Ovary (tissue), 9 donors: ENCODE results near the gene RBM6. TPM values are rescaled to one million over a fixed set of nuclear protein-coding genes. Genes with fewer than 3 reads are reported as not detected.

Experiments
- DNase-seq, 5 donors: peaks; one replicate each; pipeline ENCODE4 v3.0.0-alpha.2; 2019 to 2020
- H3K27ac ChIP-seq, 2 donors: fragments of 200-600 bp; one replicate each; pipeline versions ENCODE4 v1.5.1 to v1.8.0; 2019 to 2022
- H3K27me3 ChIP-seq: fragments of 200-600 bp; one replicate; pipeline ENCODE4 v1.8.0; 2022
- H3K36me3 ChIP-seq: fragments of 200-600 bp; sonication (generic); one replicate; pipeline ENCODE4 v1.5.1; 2019
- H3K4me1 ChIP-seq: one replicate; pipeline ENCODE4 v1.8.1; 2013; ENCODE audit warnings: mild to moderate bottlenecking, moderate library complexity; ENCODE audit not compliant: insufficient read depth
- H3K4me3 ChIP-seq: fragments of 200-600 bp; sonication (generic); one replicate; pipeline ENCODE4 v1.5.1; 2017
- H3K9me3 ChIP-seq, 2 donors: fragments of 200-600 bp in 1 of 2; sonication (generic) in 1 of 2; one replicate each; pipeline versions ENCODE4 v1.5.1 to v1.8.1; 2013 to 2019; ENCODE audit warnings: mild to moderate bottlenecking in 1 of 2, moderate library complexity in 1 of 2
- CTCF ChIP-seq, 3 donors: fragments of 450-650 bp in 2 of 3; fragments of 200-600 bp in 1 of 3; IDR thresholded peaks; one replicate each; pipeline versions ENCODE4 v1.5.1 to v1.8.0; 2016 to 2022; ENCODE audit warnings: antibody characterized with exemption in 3 of 3, mild to moderate bottlenecking in 1 of 3
- EP300 ChIP-seq: sonication (generic); formaldehyde crosslinking; IDR thresholded peaks from one replicate; pipeline ENCODE4 v1.6.1; 2017; ENCODE audit warnings: antibody characterized with exemption
- POLR2A ChIP-seq: fragments of 450-650 bp; IDR thresholded peaks from one replicate; pipeline ENCODE4 v1.6.1; 2017; ENCODE audit warnings: antibody characterized with exemption, mild to moderate bottlenecking, moderate library complexity
- WGBS, 3 donors: extraction: QIAGEN DNeasy Blood & Tissue Kit in 1 of 3; methylation state at CpG; one replicate each; pipeline versions ENCODE4 v1.1.5 to v1.1.7; 2013 to 2017; 5-methylcytosine and 5-hydroxymethylcytosine counted together
- intact Hi-C, 4 donors: fragments of 100-400 bp; cut with DNase I; formaldehyde crosslinking; loops; one replicate each; pipeline versions ENCODE4 v1.11.0 to v1.15.1; 2022 to 2023
- polyA plus RNA-seq, 2 donors: library from polyadenylated mRNA; stranded (reverse); fragments of 200-250 nt in 1 of 2; fragments of 350-450 nt in 1 of 2; fragmentation: Illumina TruSeq in 1 of 2; extraction: RNeasy Lipid Tissue Mini Kit (QIAGEN cat#74804) in 1 of 2; gene quantifications; one replicate each; pipeline ENCODE4 v1.2.3, GENCODE V29; 2013 to 2014
- total RNA-seq, 7 donors: library from RNA; depleted of rRNA in 2 of 7; stranded (reverse); fragments of >200 nt in 2 of 7; fragmentation: NEBNext Ultra II Directional in 3 of 7; extraction: Animal tissue kit (Norgen Biotek cat#: 25700) in 3 of 7; gene quantifications; one replicate each; pipeline versions ENCODE4 v1.1.0 to v1.2.4, GENCODE V29; 2016 to 2023
- donor health status: DM: no; HTN: no; CAD: no; lungs with moderate emphysema.
- donor health status: DM: no; HTN: no; CAD: no.
- donor health status: Bipolar disorder and iron deficiency.
- donor health status: DM: yes; HTN: yes; CAD: no.
- donor health status: DM: no; HTN: no; CAD: no.
- donor health status: DM: yes; HTN: yes; CAD: no.

The RBM6 gene
- total and polyA plus RNA-seq, 9 donors = 70.1 to 108 (median 88.0) TPM

- Histone ChIP-seq H3K9me3 (no peaks in the 10 kb centered on the region), H3K4me1 (peaks cover 26% of the 10 kb centered on the region), H3K36me3 (no peaks in the 10 kb centered on the region), H3K27me3 (no peaks in the 10 kb centered on the region), H3K27ac (no peak overlapping the region), H3K4me3 (no peak overlapping the region)
- intact Hi-C loops = no loop called here
- WGBS, 3 donors = 86 to 95% (median 94%) methylated on average over 1 of the region's 1 CpG
- TF ChIP-seq EP300 (no peak), CTCF (IDR thresholded peaks at IDR 0.05) (no peak), POLR2A (no peak)
- DNase-seq = no peak
Observed at GRCh38 chr3:49966233-49966942, 26.4 kb downstream of the RBM6 start.

GRCh38 chr3:49967291-49967690, 27.3 kb downstream of the RBM6 start:
- Histone ChIP-seq H3K4me3 (no peak overlapping the region), H3K27me3 (no peaks in the 10 kb centered on the region), H3K27ac (peak overlapping the region in 1 of 2 donors; percentile 34), H3K9me3 (no peaks in the 10 kb centered on the region), H3K36me3 (no peaks in the 10 kb centered on the region), H3K4me1 (peaks cover 24% of the 10 kb centered on the region)
- intact Hi-C loops = no loop called here
- 10 to 13% (median 11%) methylated on average over 6 of the region's 6 CpGs for WGBS, 3 donors
- peak in 1 of 5 donors; percentile 18 for DNase-seq
- TF ChIP-seq EP300 (no peak), CTCF (IDR thresholded peaks at IDR 0.05) (no peak), POLR2A (no peak)

GRCh38 chr3:49968346-49968745, 28.4 kb downstream of the RBM6 start:
- intact Hi-C loops = no loop called here
- no peak for DNase-seq
- 90 to 93% (median 90%) methylated on average over 8 of the region's 8 CpGs for WGBS, 3 donors
- H3K9me3 ChIP-seq = no peaks in the 10 kb centered on the region
- H3K27ac ChIP-seq = peak overlapping the region in 1 of 2 donors; percentile 34
- no peaks in the 10 kb centered on the region for H3K36me3 ChIP-seq
- peaks cover 24% of the 10 kb centered on the region for H3K4me1 ChIP-seq
- no peak for TF ChIP-seq CTCF (IDR thresholded peaks at IDR 0.05)
- TF ChIP-seq EP300 = no peak
- no peaks in the 10 kb centered on the region for H3K27me3 ChIP-seq
- H3K4me3 ChIP-seq = no peak overlapping the region

- intact Hi-C loops = no loop called here
Observed at GRCh38 chr3:49972656-49973055, 32.7 kb downstream of the RBM6 start.

More at GRCh38 chr3:49972656-49973055, 32.7 kb downstream of the RBM6 start:
- no peak for DNase-seq
- no peak for TF ChIP-seq CTCF (IDR thresholded peaks at IDR 0.05)
- TF ChIP-seq POLR2A = no peak
- no peak for TF ChIP-seq EP300
- H3K27ac ChIP-seq = no peak overlapping the region
- 92 to 93% (median 93%) methylated on average over 10 of the region's 10 CpGs for WGBS, 3 donors
- H3K4me1 ChIP-seq = peaks cover 15% of the 10 kb centered on the region
- no peaks in the 10 kb centered on the region for H3K27me3 ChIP-seq
- no peaks in the 10 kb centered on the region for H3K9me3 ChIP-seq
- no peak overlapping the region for H3K4me3 ChIP-seq
- no peaks in the 10 kb centered on the region for H3K36me3 ChIP-seq
